H9 (cell line): ENCODE results near the gene FBXO10. TPM values are rescaled to one million over a fixed set of nuclear protein-coding genes. Genes with fewer than 3 reads are reported as not detected.

Experiments used
- DNase-seq: peaks from one replicate; pipeline ENCODE4 v3.0.0-alpha.2; 2017
- H2AFZ ChIP-seq: one replicate; pipeline ENCODE4 v1.6.1; 2013; ENCODE audit warnings: mild to moderate bottlenecking, low read length, control low read depth, moderate library complexity
- H2AK5ac ChIP-seq: 2 replicates; pipeline ENCODE4 v1.6.1; 2013; ENCODE audit warnings: low read length, control low read depth, mixed read lengths; ENCODE audit not compliant: insufficient read length
- H2BK120ac ChIP-seq: one replicate; pipeline ENCODE4 v1.6.1; 2013; ENCODE audit warnings: low read depth, mild to moderate bottlenecking, low read length, control low read depth, inconsistent platforms; ENCODE audit not compliant: poor library complexity, severe bottlenecking
- H2BK12ac ChIP-seq: 2 replicates; pipeline ENCODE4 v1.6.1; 2013; ENCODE audit warnings: low read length, control low read depth, mixed read lengths, low read depth; ENCODE audit not compliant: insufficient read length
- H2BK15ac ChIP-seq: 2 replicates; pipeline ENCODE4 v1.6.1; 2013; ENCODE audit warnings: low read depth, low read length, control low read depth
- H2BK20ac ChIP-seq: one replicate; pipeline ENCODE4 v1.6.1; 2013; ENCODE audit warnings: low read depth, mild to moderate bottlenecking, low read length, control low read depth, inconsistent platforms; ENCODE audit not compliant: poor library complexity, severe bottlenecking
- H2BK5ac ChIP-seq: 2 replicates; pipeline ENCODE4 v1.6.1; 2013; ENCODE audit warnings: low read length, control low read depth, mixed read lengths; ENCODE audit not compliant: insufficient read length
- H3K14ac ChIP-seq: 2 replicates; pipeline ENCODE4 v1.6.1; 2013; ENCODE audit warnings: low read length, control low read depth; ENCODE audit not compliant: insufficient read depth
- H3K18ac ChIP-seq: 2 replicates; pipeline ENCODE4 v1.6.1; 2013; ENCODE audit warnings: low read depth, mild to moderate bottlenecking, mixed read lengths, low read length, control low read depth; ENCODE audit not compliant: insufficient read length
- H3K23ac ChIP-seq: 2 replicates; pipeline ENCODE4 v1.6.1; 2013; ENCODE audit warnings: low read length, control low read depth, mixed read lengths, low read depth; ENCODE audit not compliant: insufficient read length
- H3K23me2 ChIP-seq: 2 replicates; pipeline ENCODE4 v1.6.1; 2013; ENCODE audit warnings: low read depth, mild to moderate bottlenecking, mixed read lengths, low read length, control low read depth; ENCODE audit not compliant: insufficient read length, poor library complexity, severe bottlenecking
- H3K27ac ChIP-seq: 2 replicates; pipeline ENCODE4 v1.5.1; 2013; ENCODE audit warnings: low read length, control low read depth, mixed read lengths, low read depth; ENCODE audit not compliant: insufficient read length
- H3K27me3 ChIP-seq: 2 replicates; pipeline ENCODE4 v1.6.1; 2013; ENCODE audit warnings: low read length, control low read depth, inconsistent platforms; ENCODE audit not compliant: insufficient read depth
- H3K4ac ChIP-seq: 2 replicates; pipeline ENCODE4 v1.6.1; 2013; ENCODE audit warnings: low read depth, mild to moderate bottlenecking, control low read depth, inconsistent platforms, low read length, moderate library complexity
- H3K4me1 ChIP-seq: 2 replicates; pipeline ENCODE4 v1.6.1; 2013; ENCODE audit warnings: low read length, control low read depth, inconsistent platforms; ENCODE audit not compliant: insufficient read depth
- H3K4me2 ChIP-seq: 2 replicates; pipeline ENCODE4 v1.6.1; 2013; ENCODE audit warnings: low read length, control low read depth, mixed read lengths; ENCODE audit not compliant: insufficient read length, insufficient read depth
- H3K56ac ChIP-seq: 2 replicates; pipeline ENCODE4 v1.6.1; 2013; ENCODE audit warnings: low read depth, mild to moderate bottlenecking, mixed read lengths, low read length, control low read depth; ENCODE audit not compliant: insufficient read length
- H3K79me1 ChIP-seq: 2 replicates; pipeline ENCODE4 v1.6.1; 2013; ENCODE audit warnings: low read depth, mild to moderate bottlenecking, moderate library complexity, low read length, control low read depth, inconsistent platforms; ENCODE audit not compliant: insufficient read depth, poor library complexity, severe bottlenecking
- H3K79me2 ChIP-seq: 2 replicates; pipeline ENCODE4 v1.6.1; 2013; ENCODE audit warnings: low read length, control low read depth, inconsistent platforms; ENCODE audit not compliant: insufficient read depth
- H3K9ac ChIP-seq: 2 replicates; pipeline ENCODE4 v1.6.1; 2013; ENCODE audit warnings: low read length, control low read depth, mixed read lengths; ENCODE audit not compliant: insufficient read length; ENCODE audit errors: extremely low read depth
- H3K9me3 ChIP-seq: one replicate; pipeline ENCODE4 v1.6.1; 2013; ENCODE audit warnings: low read depth, low read length, inconsistent platforms; ENCODE audit not compliant: control insufficient read depth
- H3T11ph ChIP-seq: one replicate; pipeline ENCODE4 v1.6.1; 2013; ENCODE audit warnings: mild to moderate bottlenecking, low read length, control low read depth, inconsistent platforms
- H4K20me1 ChIP-seq: one replicate; pipeline ENCODE4 v1.6.1; 2013; ENCODE audit not compliant: control insufficient read depth, insufficient read length, insufficient read depth
- H4K5ac ChIP-seq: 2 replicates; pipeline ENCODE4 v1.6.1; 2013; ENCODE audit warnings: low read depth, mild to moderate bottlenecking, mixed read lengths, low read length, control low read depth; ENCODE audit not compliant: insufficient read length
- H4K8ac ChIP-seq: replicated peaks from 2 replicates; pipeline ENCODE4 v1.6.1; 2013; ENCODE audit warnings: low read length, control low read depth, mixed read lengths, low read depth; ENCODE audit not compliant: insufficient read length
- H4K91ac ChIP-seq: 2 replicates; pipeline ENCODE4 v1.6.1; 2013; ENCODE audit warnings: low read depth, mild to moderate bottlenecking, moderate library complexity, mixed read lengths, low read length, control low read depth; ENCODE audit not compliant: insufficient read length
- H3K27ac Mint-ChIP-seq, 3 experiments: 2 replicates in 2 of 3; 3 replicates in 1 of 3; pipeline ENCODE4 v1.8.0; 2020 to 2021; ENCODE audit warnings: mixed read lengths in 3 of 3, mild to moderate bottlenecking in 1 of 3, moderate library complexity in 1 of 3
- H3K27me3 Mint-ChIP-seq: 2 replicates; pipeline ENCODE4 v1.8.0; 2021; ENCODE audit warnings: low read depth, mild to moderate bottlenecking, moderate library complexity, mixed read lengths
- H3K36me3 Mint-ChIP-seq, 3 experiments: 2 replicates in 2 of 3; 3 replicates in 1 of 3; pipeline ENCODE4 v1.8.0; 2020 to 2021; ENCODE audit warnings: low read depth in 3 of 3, mixed read lengths in 3 of 3; ENCODE audit not compliant: insufficient read depth in 1 of 3
- H3K4me1 Mint-ChIP-seq, 2 experiments: 2 replicates each; pipeline ENCODE4 v1.8.0; 2020; ENCODE audit warnings: mixed read lengths in 2 of 2
- H3K4me3 Mint-ChIP-seq, 2 experiments: 2 replicates in 1 of 2; 3 replicates in 1 of 2; pipeline ENCODE4 v1.8.0; 2020 to 2021; ENCODE audit warnings: mild to moderate bottlenecking in 2 of 2, mixed read lengths in 2 of 2, moderate library complexity in 1 of 2
- H3K9me3 Mint-ChIP-seq, 2 experiments: 2 replicates in 1 of 2; 3 replicates in 1 of 2; pipeline ENCODE4 v1.8.0; 2020; ENCODE audit warnings: mild to moderate bottlenecking in 2 of 2, mixed read lengths in 2 of 2, moderate library complexity in 1 of 2
- WGBS: extraction: QIAGEN DNeasy Blood & Tissue Kit; methylation state at CpG from one replicate; pipeline ENCODE4 v1.1.7; 2013; ENCODE audit warnings: missing lambda C conversion rate, low lambda C conversion rate, mixed read lengths; ENCODE audit not compliant: insufficient read length; ENCODE audit errors: extremely low coverage; 5-methylcytosine and 5-hydroxymethylcytosine counted together
- total RNA-seq: library from RNA; stranded (reverse); gene quantifications from 2 replicates; pipeline ENCODE4 v1.2.1, GENCODE V29; 2021
- TF ChIP-seq, protein P1 (sequence below): fragments of 200-600 bp; sonication (generic); conservative IDR thresholded peaks from 3 replicates; pipeline ENCODE4 v1.8.0; 2021; ENCODE audit warnings: antibody characterized with exemption, mild to moderate bottlenecking

The FBXO10 gene
- total RNA-seq, 1 experiment from 2014 or later, result 16.8 TPM

DNA sequence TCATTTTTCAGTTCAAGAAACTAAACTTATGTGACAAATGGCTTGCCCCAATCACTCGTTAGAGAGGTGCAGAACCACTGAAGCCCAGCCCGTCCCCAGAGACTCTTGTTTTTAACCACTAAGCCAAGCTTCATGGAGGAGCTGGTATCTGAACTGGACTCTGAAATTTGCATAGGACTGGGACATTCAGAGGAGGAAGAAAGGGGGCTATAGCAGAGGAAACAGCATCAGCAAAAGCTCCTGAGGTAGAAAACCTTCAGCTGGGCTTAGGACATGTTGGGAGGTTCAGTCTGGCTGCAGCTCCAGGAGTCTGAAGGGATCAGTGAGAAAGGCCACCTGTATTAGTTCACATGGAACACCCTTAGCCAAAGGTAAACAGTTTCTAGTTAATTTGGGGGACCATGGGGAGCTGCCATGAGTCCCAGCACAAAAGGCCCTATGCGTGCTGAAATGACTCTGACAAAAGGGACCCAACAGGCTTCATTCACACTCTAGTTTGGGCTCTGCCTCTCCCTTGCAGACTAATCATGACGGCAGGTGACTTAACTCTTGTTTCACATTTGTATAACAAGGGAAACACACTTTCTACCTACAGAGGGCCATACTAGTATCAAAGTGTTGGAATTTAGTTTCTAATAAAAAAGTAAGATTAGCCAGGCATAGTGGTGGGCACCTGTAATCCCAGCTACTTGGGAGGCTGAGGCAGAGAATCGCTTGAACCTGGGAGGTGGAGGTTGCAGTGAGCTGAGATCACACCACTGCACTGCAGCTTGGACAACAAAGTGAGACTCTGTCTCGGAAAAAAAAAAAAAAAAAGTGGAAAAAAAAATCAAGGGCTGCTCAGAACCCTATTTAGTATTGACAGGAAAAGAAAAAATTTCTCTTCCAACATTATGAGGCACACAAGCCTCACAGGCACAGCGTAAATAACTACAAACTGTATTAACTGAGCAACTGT, 10.2 kb downstream of the FBXO10 start:
- H3K27me3 ChIP-seq, result no peaks in the 10 kb centered on the region
- no peaks in the 10 kb centered on the region for H4K20me1 ChIP-seq
- H3K79me2 ChIP-seq, result no peaks in the 10 kb centered on the region; the same call in 1 of the 2 replicates
- no peaks in the 10 kb centered on the region for H3K79me1 ChIP-seq
- no peaks in the 10 kb centered on the region for H3K23me2 ChIP-seq
- H2AFZ ChIP-seq, result no peak overlapping the region
- H3K4ac ChIP-seq, result no peak overlapping the region
- no peak for DNase-seq
- H2BK120ac ChIP-seq, result no peak overlapping the region
- no peak overlapping the region for H4K91ac ChIP-seq
- no peak overlapping the region for H2BK15ac ChIP-seq
- H3K27ac ChIP-seq, result no peak overlapping the region
- no peak overlapping the region for H4K8ac ChIP-seq
- no CpG with 5 or more reads among the region's 7 CpGs for WGBS
- no peak overlapping the region for H3K4me2 ChIP-seq
- H2BK12ac ChIP-seq, result no peak overlapping the region
- no peak overlapping the region for H3K23ac ChIP-seq
- no peak overlapping the region for H3K9ac ChIP-seq
- H2BK20ac ChIP-seq, result no peak overlapping the region
- Mint-ChIP-seq H3K27me3 (peaks cover 2% of the 10 kb centered on the region; the same call in 1 of the 2 replicates), H3K36me3 (peaks cover 29 to 33% (median 30%) of the 10 kb centered on the region in 3 experiments), H3K9me3 (peaks cover 23 to 24% of the 10 kb centered on the region in 2 experiments), H3K4me3 (no peak overlapping the region; a peak in 1 of 5 replicates), H3K4me1 (peaks cover 13 to 23% of the 10 kb centered on the region in 2 experiments), H3K27ac (peak overlapping the region; percentile 9 to 66 (median 21); a peak in 4 of 7 replicates)
- no peak overlapping the region for H3K56ac ChIP-seq
- TF ChIP-seq, protein P1, sequence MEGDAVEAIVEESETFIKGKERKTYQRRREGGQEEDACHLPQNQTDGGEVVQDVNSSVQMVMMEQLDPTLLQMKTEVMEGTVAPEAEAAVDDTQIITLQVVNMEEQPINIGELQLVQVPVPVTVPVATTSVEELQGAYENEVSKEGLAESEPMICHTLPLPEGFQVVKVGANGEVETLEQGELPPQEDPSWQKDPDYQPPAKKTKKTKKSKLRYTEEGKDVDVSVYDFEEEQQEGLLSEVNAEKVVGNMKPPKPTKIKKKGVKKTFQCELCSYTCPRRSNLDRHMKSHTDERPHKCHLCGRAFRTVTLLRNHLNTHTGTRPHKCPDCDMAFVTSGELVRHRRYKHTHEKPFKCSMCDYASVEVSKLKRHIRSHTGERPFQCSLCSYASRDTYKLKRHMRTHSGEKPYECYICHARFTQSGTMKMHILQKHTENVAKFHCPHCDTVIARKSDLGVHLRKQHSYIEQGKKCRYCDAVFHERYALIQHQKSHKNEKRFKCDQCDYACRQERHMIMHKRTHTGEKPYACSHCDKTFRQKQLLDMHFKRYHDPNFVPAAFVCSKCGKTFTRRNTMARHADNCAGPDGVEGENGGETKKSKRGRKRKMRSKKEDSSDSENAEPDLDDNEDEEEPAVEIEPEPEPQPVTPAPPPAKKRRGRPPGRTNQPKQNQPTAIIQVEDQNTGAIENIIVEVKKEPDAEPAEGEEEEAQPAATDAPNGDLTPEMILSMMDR, result no peak
- no peak overlapping the region for H3K18ac ChIP-seq
- no peaks in the 10 kb centered on the region for H3K9me3 ChIP-seq
- H2BK5ac ChIP-seq, result no peak overlapping the region
- no peak overlapping the region for H3K14ac ChIP-seq
- no peak overlapping the region for H3T11ph ChIP-seq
- H3K4me1 ChIP-seq, result no peaks in the 10 kb centered on the region; the same call in 1 of the 2 replicates
- no peak overlapping the region for H2AK5ac ChIP-seq
- no peak overlapping the region for H4K5ac ChIP-seq
